Endothelial cell of umbilical vein (primary cell): ENCODE results near the gene RNF145.

Experiments used
- CTCF ChIP-seq, 2 donors: IDR thresholded peaks; 1 replicate in 1 of 2; 2 replicates in 1 of 2; pipeline ENCODE4 v1.5.1; 2011; ENCODE audit warnings: low read length in 2 of 2, mild to moderate bottlenecking in 2 of 2, moderate library complexity in 2 of 2, control low read depth in 1 of 2, inconsistent platforms in 1 of 2, low read depth in 1 of 2; ENCODE audit not compliant: insufficient read depth in 1 of 2; ENCODE audit errors: extremely low read depth in 1 of 2
- EZH2 ChIP-seq: IDR thresholded peaks from 2 replicates; pipeline ENCODE4 v1.6.1; 2012; ENCODE audit warnings: borderline replicate concordance, low read depth, mild to moderate bottlenecking, moderate library complexity, low read length, inconsistent platforms; ENCODE audit not compliant: severe bottlenecking
- FOS ChIP-seq: IDR thresholded peaks from 2 replicates; pipeline ENCODE4 v1.6.1; 2011; ENCODE audit warnings: mild to moderate bottlenecking, low read length, moderate library complexity, borderline replicate concordance; ENCODE audit not compliant: insufficient read depth
- GATA2 ChIP-seq: IDR thresholded peaks from 2 replicates; pipeline ENCODE4 v1.7.0; 2011; ENCODE audit warnings: low read depth, mild to moderate bottlenecking, moderate library complexity, mixed read lengths, low read length; ENCODE audit not compliant: insufficient read length, insufficient read depth
- JUN ChIP-seq: IDR thresholded peaks from 2 replicates; pipeline ENCODE4 v1.6.1; 2011; ENCODE audit warnings: borderline replicate concordance, low read depth; ENCODE audit not compliant: insufficient read length, insufficient read depth
- MAX ChIP-seq: IDR thresholded peaks from 2 replicates; pipeline ENCODE4 v1.6.1; 2011; ENCODE audit not compliant: insufficient read depth, insufficient read length
- MYC ChIP-seq: IDR thresholded peaks from one replicate; pipeline ENCODE4 v1.6.1; 2011; ENCODE audit warnings: mild to moderate bottlenecking, low read depth, low read length
- POLR2A ChIP-seq: IDR thresholded peaks from 2 replicates; pipeline ENCODE4 v1.6.1; 2012; ENCODE audit warnings: low read depth, mild to moderate bottlenecking, control low read depth, low read length
- POLR2AphosphoS5 ChIP-seq: IDR thresholded peaks from 2 replicates; pipeline ENCODE4 v1.6.1; 2012; ENCODE audit warnings: low read depth, mild to moderate bottlenecking, control low read depth, low read length, moderate library complexity; ENCODE audit not compliant: insufficient read depth

GRCh38 chr5:159182691-159183090 lies 26.7 kb downstream of the RNF145 start:
- TF ChIP-seq CTCF (IDR thresholded peaks at IDR 0.05; ENCODE audit: extremely low read depth in 1 of 2, insufficient read depth in 1 of 2, low read depth in 1 of 2, low read length in 2 of 2), result no peak
- TF ChIP-seq GATA2, result no peak
- TF ChIP-seq POLR2A, result no peak
- TF ChIP-seq EZH2, result no peak
- TF ChIP-seq POLR2AphosphoS5, result no peak
- no peak for TF ChIP-seq FOS
- no peak for TF ChIP-seq MAX
- TF ChIP-seq JUN, result no peak
- TF ChIP-seq MYC, result no peak
